Suppressor macrophage (primary cell): ENCODE results near the gene GLCE.
"Not testable (repeated sequence)": the region's sequence is repeated elsewhere in the genome, so short reads cannot be mapped to it uniquely, and the experiment has no call there.

Experiments used
- DNase-seq, 4 experiments: peaks; one replicate each; pipeline ENCODE4 v3.0.0-alpha.2; 2020 to 2022

GLCE gene

DNA sequence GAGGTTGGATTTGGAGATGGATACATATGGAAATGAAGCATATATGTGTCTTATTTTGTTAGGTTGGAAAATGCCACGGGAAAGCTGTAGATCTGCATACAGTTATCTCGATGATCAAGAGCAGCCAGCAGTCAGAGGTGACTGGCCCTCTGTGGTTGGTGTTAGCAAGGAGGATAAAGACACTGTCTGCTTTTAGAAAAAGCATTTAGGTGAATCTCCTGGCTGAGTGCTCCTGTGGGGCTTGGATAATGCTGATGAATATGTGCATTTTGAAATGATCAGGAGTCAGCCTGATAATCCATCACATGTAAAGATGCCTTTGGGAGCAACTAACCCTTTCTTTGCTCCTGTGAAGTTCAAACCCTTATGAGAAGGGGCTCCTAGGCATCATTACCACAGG, 24.9 kb upstream of the GLCE start:
- no peak for DNase-seq

- DNase-seq = no peak
These were observed 21.5 kb upstream of the GLCE start for GRCh38 chr15:69138963-69139362.

DNA sequence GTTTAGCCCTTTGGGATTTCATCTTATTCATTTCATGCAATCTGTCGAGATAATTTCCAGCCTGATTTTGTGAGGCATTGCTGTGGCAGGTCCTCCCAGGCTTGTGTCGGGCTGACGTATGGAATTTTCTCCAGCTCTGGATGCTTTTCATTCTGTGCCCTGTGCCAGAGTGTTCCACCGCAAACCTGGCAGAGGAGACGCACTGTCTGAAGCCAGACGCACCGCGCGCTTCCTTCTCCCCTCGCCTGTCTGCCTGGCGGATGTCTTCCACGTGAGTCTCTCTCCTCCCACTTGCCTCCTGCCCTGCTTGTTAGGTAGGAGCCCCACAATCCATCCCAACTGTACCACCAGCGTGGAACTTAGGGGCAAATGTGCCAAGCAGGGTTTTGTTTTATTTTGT, 20.1 kb upstream of the GLCE start:
- DNase-seq = no peak

DNA sequence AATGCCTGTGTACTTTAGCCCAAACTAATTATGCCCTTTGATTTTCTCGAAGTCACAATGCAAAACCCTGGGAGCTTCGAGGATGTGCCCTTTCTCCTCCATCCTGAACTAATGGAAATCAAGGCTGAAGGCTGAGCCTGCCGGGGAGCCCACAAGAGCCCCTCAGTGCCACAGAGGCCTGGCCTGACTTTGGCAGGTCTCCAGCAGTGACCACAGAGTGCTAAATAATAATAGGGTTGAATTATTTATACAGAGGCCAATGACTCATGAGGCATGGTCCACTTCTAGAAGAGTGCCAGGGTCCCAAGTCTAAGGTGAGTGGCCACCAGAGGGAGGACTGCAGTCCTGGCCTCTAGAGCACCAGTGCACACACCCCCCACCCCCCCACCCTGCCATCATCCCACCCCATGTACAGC, 19.1 kb upstream of the GLCE start:
- DNase-seq = no peak

DNA sequence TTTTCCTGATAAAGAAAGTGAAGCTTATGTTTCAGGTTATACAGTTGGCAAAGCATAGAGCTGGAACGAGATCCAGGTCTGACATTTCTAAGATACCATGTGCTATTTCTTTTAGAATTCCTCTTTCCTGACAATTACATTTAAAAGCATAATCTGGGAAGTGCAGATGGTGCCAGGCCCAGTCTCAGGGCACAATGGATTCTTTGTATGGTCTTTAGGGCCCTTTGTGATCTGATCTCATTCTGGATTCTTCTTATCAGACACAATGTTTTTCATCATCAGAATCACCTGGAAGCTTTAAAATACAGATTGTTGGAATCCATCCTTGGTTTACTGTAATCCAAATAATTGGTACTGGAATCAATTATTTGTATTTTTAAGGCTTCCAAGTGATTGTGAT, 18.6 kb upstream of the GLCE start:
- no peak for DNase-seq

DNA sequence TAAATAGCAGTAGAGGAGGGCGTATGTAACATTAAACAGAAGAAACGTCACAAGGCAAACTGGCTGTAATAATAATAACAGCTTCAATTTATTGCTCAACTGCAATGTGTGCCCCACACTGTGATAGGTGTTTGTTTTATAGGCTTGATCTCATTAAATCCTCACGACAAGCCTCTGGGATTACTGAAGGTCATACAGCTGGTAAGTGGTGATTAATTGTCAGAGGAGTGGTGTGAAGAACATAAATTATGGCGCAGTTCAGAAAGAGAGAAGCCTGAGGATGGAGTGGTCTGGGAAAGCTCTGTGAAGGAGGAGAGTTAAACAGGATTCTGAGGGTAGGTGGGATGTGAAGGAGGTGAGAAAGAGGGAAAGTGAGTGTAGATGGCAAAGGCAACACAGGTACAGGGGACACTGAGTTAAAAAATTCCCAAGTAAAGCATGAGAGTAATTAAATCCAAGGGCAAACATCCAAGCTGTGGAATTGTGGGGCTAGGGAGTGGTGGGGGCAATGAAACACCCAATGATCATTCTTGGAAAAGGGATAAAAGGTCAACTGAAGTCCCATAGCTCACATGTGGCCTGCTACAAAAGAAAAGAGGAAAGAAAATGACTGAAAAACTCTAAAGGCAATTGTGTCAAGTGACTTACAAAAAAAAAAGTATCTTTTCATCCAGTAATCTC, 16.5 kb upstream of the GLCE start:
- DNase-seq = no peak

DNA sequence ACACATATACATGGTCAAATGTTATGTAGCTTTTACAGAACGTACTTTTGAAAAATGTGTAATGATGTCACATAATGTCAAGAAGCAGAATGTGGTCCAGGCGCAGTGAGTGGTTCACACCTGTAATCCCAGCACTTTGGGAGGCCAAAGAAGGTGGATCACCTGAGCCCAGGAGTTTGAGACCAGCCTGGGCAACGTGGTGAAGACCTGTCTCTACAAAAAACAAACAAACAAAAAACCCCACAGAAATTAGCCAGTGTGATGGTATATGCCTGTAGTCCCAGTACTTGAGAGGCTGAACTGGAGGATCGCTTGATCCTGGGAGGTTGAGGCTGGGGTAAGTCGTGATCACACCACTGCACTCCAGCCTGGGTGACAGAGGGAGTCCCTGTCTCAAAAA, 15.9 kb upstream of the GLCE start:
- DNase-seq = no peak

DNA sequence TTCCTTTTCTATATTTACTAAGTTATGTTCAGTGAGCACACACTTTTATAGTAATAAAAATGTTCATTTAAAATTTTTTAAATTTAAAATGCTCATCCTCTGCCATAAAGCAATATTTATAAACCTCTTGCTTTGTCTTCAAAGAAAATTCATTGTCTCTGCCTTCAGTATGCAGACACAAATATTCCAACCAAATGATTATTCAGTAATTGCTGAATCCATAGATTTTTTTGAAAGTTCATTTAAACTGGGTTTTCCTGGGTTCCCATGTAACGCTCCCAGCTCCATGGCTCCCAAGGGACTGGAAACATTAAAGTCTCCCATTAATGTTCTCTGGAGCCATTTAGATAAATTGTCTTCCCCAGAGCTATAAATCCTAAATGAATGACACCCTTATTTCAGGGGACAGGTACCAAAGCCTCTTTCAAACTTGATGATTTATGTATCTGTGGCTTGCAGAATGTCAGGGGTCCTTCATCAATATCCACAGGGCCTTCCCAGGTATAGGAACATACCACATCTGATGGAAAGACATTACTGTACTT, 15.2 kb upstream of the GLCE start:
- DNase-seq = no peak

- DNase-seq = peak in 3 of 4 experiments; percentile 20 to 35 (median 21)
These were observed 14.5 kb upstream of the GLCE start for GRCh38 chr15:69145694-69146492.

DNA sequence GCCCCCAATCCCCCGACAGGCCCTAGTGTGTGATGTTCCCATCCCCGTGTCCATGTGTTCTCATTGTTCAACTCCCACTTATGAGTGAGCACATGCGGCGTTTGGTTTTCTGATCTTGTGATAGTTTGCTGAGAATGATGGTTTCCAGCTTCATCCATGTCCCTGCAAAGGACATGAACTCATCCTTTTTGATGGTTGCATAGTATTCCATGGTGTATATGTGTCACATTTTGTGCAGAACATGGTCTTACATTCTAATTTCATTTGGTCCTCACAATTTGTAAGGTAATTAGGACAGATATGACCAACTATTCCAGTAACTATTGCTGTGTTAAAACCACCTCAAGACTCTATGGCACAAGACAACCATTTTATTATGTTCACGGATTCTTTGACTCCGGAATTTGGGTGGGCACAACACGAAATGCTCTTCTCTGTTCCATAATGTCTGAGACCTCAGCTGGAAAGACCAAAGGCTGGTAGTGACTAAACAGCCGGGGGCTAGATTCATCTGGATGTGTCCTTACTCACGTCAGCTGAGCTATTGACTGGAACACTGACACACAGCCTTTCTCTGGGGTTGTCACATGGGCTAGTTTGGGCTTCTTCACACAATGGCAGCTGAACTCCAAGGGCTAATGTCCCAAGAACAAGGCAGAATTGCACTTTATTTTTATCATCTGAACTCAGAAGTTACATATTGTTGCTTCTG, 13.6 kb upstream of the GLCE start:
- no peak for DNase-seq

- no peak for DNase-seq
These were observed 12.0 kb upstream of the GLCE start for GRCh38 chr15:69148465-69148864.

- DNase-seq = no peak
These were observed 11.3 kb upstream of the GLCE start for GRCh38 chr15:69149163-69149562.

DNA sequence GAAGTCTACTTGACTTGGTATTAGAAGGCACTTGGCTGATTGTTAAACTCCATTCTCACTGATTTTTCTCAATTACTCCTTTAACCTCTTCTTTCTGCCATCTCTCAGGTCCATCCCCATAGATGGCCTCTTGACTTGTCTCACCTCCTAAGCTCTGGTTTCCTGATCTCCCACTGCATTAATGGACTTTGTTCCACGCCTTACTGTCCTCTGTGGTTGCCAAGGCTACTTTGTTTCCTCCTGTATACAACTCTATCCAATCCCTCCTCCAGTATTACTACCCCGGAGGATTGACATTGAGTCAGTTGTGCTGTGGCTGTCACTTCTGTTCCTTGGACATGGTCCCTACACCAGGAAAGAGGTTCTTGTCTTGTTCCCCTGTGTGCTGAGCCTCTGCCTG, 10.6 kb upstream of the GLCE start:
- DNase-seq = no peak

DNA sequence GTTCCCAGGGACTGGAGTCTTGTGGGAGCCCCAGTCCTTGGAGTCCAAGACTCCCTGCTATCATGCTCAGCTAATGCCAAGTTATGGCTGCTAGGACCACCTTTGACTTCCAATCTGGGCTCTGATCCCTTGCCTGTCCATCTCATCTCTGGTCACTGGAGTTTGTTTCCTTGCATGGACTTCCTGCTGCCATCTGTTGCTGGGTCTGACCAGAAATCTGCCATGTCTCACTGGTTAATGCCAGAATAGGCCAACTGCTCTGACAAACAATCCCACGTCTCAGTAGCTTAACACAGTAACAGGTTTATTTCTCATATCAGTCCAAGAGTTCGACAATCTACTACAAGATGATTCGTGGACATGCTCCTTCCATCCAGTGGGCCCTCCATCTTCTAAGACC, 10.1 kb upstream of the GLCE start:
- no peak for DNase-seq

- no peak for DNase-seq
These were observed 9.6 kb upstream of the GLCE start for GRCh38 chr15:69150841-69151240.

DNA sequence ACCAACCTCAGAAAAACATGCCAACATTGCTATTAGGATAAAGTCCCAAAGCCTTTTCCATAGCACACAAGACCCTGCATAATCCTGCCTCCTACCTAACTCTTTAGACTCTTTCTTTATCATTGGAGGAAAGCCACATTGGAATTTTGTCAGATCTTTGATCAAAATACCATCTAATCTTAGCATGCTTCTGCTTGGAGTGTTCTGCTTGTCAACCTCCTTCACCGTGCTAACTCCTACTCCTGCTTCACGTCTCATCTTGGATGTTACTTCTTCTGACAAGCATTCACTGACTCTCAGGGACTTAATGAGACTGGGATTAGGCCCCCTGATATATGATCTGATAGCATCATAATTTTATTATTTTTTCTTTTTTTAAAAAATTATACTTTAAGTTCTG, 7.4 kb upstream of the GLCE start:
- DNase-seq = no peak

DNA sequence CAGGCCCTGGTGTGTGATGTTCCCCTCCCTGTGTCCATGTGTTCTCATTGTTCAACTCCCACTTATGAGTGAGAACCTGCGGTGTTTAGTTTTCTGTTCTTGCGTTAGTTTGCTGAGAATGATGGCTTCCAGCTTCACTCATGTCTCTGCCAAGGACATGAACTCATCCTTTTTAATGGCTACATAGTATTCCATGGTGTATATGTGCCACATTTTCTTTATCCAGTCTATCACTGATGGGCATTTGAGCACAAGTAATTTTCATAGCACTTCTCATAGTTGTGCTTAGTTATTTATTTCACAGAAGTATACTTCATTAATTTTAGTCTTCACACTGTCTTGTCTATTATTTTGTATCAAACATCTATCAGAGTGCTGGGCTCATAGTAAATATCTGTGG, 6.8 kb upstream of the GLCE start:
- DNase-seq = not testable (repeated sequence)

DNA sequence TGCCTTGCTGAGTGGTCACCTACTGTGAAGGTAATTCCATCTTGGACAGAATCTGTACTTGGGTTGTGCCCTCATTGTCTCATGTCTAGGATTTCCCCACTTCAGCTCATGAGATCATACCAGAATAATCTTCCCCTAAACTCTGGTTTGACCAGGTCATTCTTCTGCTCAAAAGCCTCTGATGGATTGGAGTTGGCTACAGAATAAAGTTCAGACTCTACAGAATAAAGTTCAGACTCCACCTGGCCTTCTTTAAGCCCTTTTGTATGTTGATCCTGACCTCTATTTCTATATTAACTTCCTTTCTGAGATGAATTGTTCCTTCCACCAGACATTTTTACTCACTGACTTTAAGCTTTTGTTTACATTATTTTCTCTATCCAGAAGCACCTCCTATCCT, 6.4 kb upstream of the GLCE start:
- DNase-seq = peak in 1 of 4 experiments; percentile 22

GRCh38 chr15:69154684-69155083, 5.8 kb upstream of the GLCE start:
- peak in 3 of 4 experiments; percentile 54 to 63 (median 54) for DNase-seq

DNA sequence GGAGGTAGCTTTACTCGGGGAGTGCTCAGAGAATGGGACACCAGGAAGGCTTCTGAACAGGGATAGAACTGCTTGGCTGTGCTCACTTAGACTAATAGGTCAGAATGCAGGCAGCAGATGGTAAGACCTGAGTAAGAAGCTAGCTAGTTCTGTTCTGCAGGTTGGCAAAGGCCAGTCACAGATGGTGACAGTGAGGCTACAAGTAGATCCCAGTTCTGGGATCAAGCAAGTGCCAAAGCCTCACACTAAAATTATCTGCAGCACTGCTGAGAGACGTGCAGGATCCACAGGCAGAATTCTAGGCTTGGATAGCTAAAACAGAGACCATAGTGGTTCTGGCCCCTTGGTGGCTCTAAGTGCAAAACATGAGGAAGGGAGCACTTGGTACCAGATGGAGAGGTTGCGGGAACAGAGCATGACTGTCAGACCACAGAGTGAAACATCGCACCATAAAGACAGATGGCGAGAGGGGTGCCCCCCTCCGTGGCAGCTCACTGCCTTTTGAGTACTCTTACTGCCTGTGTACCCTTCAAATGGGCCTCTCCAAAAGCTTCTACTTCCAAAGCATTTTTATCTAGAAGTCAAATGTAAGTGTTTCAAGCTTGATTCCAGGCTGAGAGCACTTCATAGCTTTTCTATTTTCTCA, 3.6 kb upstream of the GLCE start:
- DNase-seq = no peak

GRCh38 chr15:69158201-69158842, 2.1 kb upstream of the GLCE start:
- no peak for DNase-seq

- DNase-seq = no peak
These were observed 1.6 kb upstream of the GLCE start for GRCh38 chr15:69158843-69159240.

- DNase-seq = no peak
These were observed 662 bp upstream of the GLCE start for GRCh38 chr15:69159805-69160140.
